Astrocyte of the spinal cord (primary cell): Measurements from ENCODE around the gene ORC2.

Experiments used
- DNase-seq: peaks from one replicate; pipeline ENCODE4 v3.0.0; 2011; ENCODE audit warnings: low read depth, low spot score
- H3K4me3 ChIP-seq: 2 replicates; pipeline ENCODE4 v1.5.1; 2011; ENCODE audit warnings: low read depth, mild to moderate bottlenecking, low read length, moderate library complexity
- CTCF ChIP-seq: IDR thresholded peaks from 2 replicates; pipeline ENCODE4 v1.5.1; 2012; ENCODE audit warnings: low read depth, mild to moderate bottlenecking, low read length, inconsistent platforms
- in situ Hi-C: cut with HindIII; loops from 2 replicates; pipeline ENCODE4 v1.10.0; 2017; ENCODE audit warnings: low sequenced_read_pairs

The ORC2 gene

GRCh38 chr2:200963124-200963917 is at the start of gene ORC2:
Gene ORC2, minus strand, starts transcription at chr2:200963660. Its CDS starts 5,537 bp downstream, at chr2:200958123.
- peak; percentile 54 for TF ChIP-seq CTCF
- in situ Hi-C loops, result no loop called here
- H3K4me3 ChIP-seq, result peak within 1 kb of the TSS; percentile 84
- DNase-seq, result peak; percentile 96

- DNase-seq, result no peak
- no peak for TF ChIP-seq CTCF
- in situ Hi-C loops, result no loop called here
- no peak overlapping the region for H3K4me3 ChIP-seq
These were observed 44.9 kb upstream of the ORC2 start for GRCh38 chr2:201008296-201008829.

- no peak for TF ChIP-seq CTCF
- in situ Hi-C loops, result no loop called here
- no peak overlapping the region for H3K4me3 ChIP-seq
- no peak for DNase-seq
These were observed 44.1 kb upstream of the ORC2 start for GRCh38 chr2:201007584-201007998.

DNA sequence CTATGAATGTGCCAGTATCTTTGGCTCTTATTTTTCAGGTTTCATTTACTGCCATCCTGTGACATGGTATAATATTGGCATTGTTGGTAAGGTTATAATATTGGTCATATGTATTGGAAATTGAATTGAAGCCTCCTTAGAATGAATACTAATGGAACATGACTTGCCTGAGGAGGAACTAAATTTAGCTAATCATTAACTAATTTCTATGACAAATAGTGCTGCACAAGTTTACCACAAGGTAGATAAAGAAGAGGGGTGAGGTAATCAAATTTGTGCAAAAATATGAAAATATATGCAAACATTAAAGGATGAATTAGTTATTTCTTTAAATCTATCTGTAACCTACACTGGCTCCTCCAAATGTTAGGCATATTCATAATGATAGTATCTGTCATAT is 43.2 kb upstream of the ORC2 start:
- H3K4me3 ChIP-seq, result no peak overlapping the region
- no peak for DNase-seq
- no peak for TF ChIP-seq CTCF
- in situ Hi-C loops, result no loop called here

DNA sequence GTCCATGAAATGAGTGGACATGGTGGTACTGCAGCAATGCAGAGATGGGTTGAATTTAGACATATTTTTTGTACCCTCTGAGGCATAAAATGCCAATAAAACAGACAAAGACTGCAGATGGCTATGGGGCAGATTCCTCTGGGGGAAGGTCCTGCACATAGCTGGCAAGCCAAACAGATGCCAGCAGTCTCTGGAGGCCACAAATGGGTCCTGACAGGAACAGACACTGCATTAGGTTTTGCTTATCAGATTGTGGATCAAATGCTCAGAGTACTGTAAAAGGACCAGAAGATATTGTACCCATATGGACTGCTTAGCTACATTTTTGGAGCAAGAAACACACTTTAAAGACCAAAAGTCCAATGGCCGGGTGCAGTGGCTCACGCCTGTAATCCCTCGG is 40.9 kb upstream of the ORC2 start:
- no peak overlapping the region for H3K4me3 ChIP-seq
- no peak for TF ChIP-seq CTCF
- in situ Hi-C loops, result no loop called here
- DNase-seq, result no peak

- DNase-seq, result no peak
- in situ Hi-C loops, result no loop called here
These were observed 29.6 kb upstream of the ORC2 start for GRCh38 chr2:200993097-200993496.

More at GRCh38 chr2:200993097-200993496, 29.6 kb upstream of the ORC2 start:
- TF ChIP-seq CTCF, result no peak
- H3K4me3 ChIP-seq, result no peak overlapping the region
